Measurements from ENCODE around the gene VRK1. TPM values are rescaled to one million over a fixed set of nuclear protein-coding genes. Genes with fewer than 3 reads are reported as not detected.
A peak's percentile ranks its signal among the peaks of the same experiment; 100 is the strongest.

The VRK1 gene
- total and polyA plus RNA-seq, 9 donors: 11.1 to 18.4 (median 12.3) TPM

GRCh38 chr14:96905825-96906224, 108.6 kb downstream of the VRK1 start:
- H3K27me3 ChIP-seq (ENCODE audit: control insufficient read depth, insufficient read depth, low read length): no peaks in the 10 kb centered on the region
- H3K4me3 ChIP-seq (ENCODE audit: low read length): no peak overlapping the region
- peaks cover 11% of the 10 kb centered on the region for H3K9me3 ChIP-seq (replicated peaks; ENCODE audit: control insufficient read depth, low read depth, low read length)
- peaks cover 3% of the 10 kb centered on the region for H3K4me1 ChIP-seq (ENCODE audit: control insufficient read depth, insufficient read depth, low read length)
- H3K36me3 ChIP-seq (ENCODE audit: control insufficient read depth, insufficient read depth, low read length): no peaks in the 10 kb centered on the region
- no peak overlapping the region for H3K27ac ChIP-seq (ENCODE audit: low read length)
- no peak for DNase-seq
- 53% methylated on average over 2 of the region's 3 CpGs for WGBS (ENCODE audit: insufficient coverage)

- Histone ChIP-seq H3K4me3 (ENCODE audit: low read length) (no peak overlapping the region), H3K27me3 (ENCODE audit: control insufficient read depth, insufficient read depth, low read length) (no peaks in the 10 kb centered on the region), H3K27ac (ENCODE audit: low read length) (no peak overlapping the region), H3K4me1 (ENCODE audit: control insufficient read depth, insufficient read depth, low read length) (peaks cover 5% of the 10 kb centered on the region), H3K9me3 (replicated peaks; ENCODE audit: control insufficient read depth, low read depth, low read length) (peaks cover 11% of the 10 kb centered on the region), H3K36me3 (ENCODE audit: control insufficient read depth, insufficient read depth, low read length) (no peaks in the 10 kb centered on the region)
- 78% methylated on average over 1 of the region's 1 CpG for WGBS (ENCODE audit: insufficient coverage)
- DNase-seq: no peak
Measured at GRCh38 chr14:96906434-96906833, 109.3 kb downstream of the VRK1 start.

- H3K27ac ChIP-seq (ENCODE audit: low read length): no peak overlapping the region
- WGBS (ENCODE audit: insufficient coverage): no CpG with 5 or more reads among the region's 1 CpG
- peaks cover 11% of the 10 kb centered on the region for H3K9me3 ChIP-seq (replicated peaks; ENCODE audit: control insufficient read depth, low read depth, low read length)
- H3K4me1 ChIP-seq (ENCODE audit: control insufficient read depth, insufficient read depth, low read length): peaks cover 10% of the 10 kb centered on the region
- DNase-seq: no peak
- H3K36me3 ChIP-seq (ENCODE audit: control insufficient read depth, insufficient read depth, low read length): no peaks in the 10 kb centered on the region
- no peak overlapping the region for H3K4me3 ChIP-seq (ENCODE audit: low read length)
- no peaks in the 10 kb centered on the region for H3K27me3 ChIP-seq (ENCODE audit: control insufficient read depth, insufficient read depth, low read length)
Measured at GRCh38 chr14:96909841-96910364, 112.7 kb downstream of the VRK1 start.

- no peak overlapping the region for H3K4me3 ChIP-seq (ENCODE audit: low read length)
- peaks cover 10% of the 10 kb centered on the region for H3K4me1 ChIP-seq (ENCODE audit: control insufficient read depth, insufficient read depth, low read length)
- H3K27ac ChIP-seq (ENCODE audit: low read length): no peak overlapping the region
- 81% methylated on average over 4 of the region's 6 CpGs for WGBS (ENCODE audit: insufficient coverage)
- H3K36me3 ChIP-seq (ENCODE audit: control insufficient read depth, insufficient read depth, low read length): no peaks in the 10 kb centered on the region
- no peaks in the 10 kb centered on the region for H3K27me3 ChIP-seq (ENCODE audit: control insufficient read depth, insufficient read depth, low read length)
- H3K9me3 ChIP-seq (replicated peaks; ENCODE audit: control insufficient read depth, low read depth, low read length): peaks cover 11% of the 10 kb centered on the region
- peak; percentile 55 for DNase-seq
Measured at GRCh38 chr14:96911499-96912149, 114.4 kb downstream of the VRK1 start.

GRCh38 chr14:96914571-96915128, 117.5 kb downstream of the VRK1 start:
- peaks cover 19% of the 10 kb centered on the region for H3K4me1 ChIP-seq (ENCODE audit: control insufficient read depth, insufficient read depth, low read length)
- no peaks in the 10 kb centered on the region for H3K27me3 ChIP-seq (ENCODE audit: control insufficient read depth, insufficient read depth, low read length)
- WGBS (ENCODE audit: insufficient coverage): no CpG with 5 or more reads among the region's 5 CpGs
- H3K27ac ChIP-seq (ENCODE audit: low read length): no peak overlapping the region
- H3K4me3 ChIP-seq (ENCODE audit: low read length): no peak overlapping the region
- peaks cover 7% of the 10 kb centered on the region for H3K9me3 ChIP-seq (replicated peaks; ENCODE audit: control insufficient read depth, low read depth, low read length)
- no peaks in the 10 kb centered on the region for H3K36me3 ChIP-seq (ENCODE audit: control insufficient read depth, insufficient read depth, low read length)
- peak; percentile 14 for DNase-seq

GRCh38 chr14:96915478-96915877, 118.3 kb downstream of the VRK1 start:
- DNase-seq: no peak
- no peak overlapping the region for H3K27ac ChIP-seq (ENCODE audit: low read length)
- H3K36me3 ChIP-seq (ENCODE audit: control insufficient read depth, insufficient read depth, low read length): no peaks in the 10 kb centered on the region
- peaks cover 19% of the 10 kb centered on the region for H3K4me1 ChIP-seq (ENCODE audit: control insufficient read depth, insufficient read depth, low read length)
- no peaks in the 10 kb centered on the region for H3K9me3 ChIP-seq (replicated peaks; ENCODE audit: control insufficient read depth, low read depth, low read length)
- no peaks in the 10 kb centered on the region for H3K27me3 ChIP-seq (ENCODE audit: control insufficient read depth, insufficient read depth, low read length)
- no CpG with 5 or more reads among the region's 4 CpGs for WGBS (ENCODE audit: insufficient coverage)
- no peak overlapping the region for H3K4me3 ChIP-seq (ENCODE audit: low read length)

- no peaks in the 10 kb centered on the region for H3K36me3 ChIP-seq (ENCODE audit: control insufficient read depth, insufficient read depth, low read length)
- H3K4me1 ChIP-seq (ENCODE audit: control insufficient read depth, insufficient read depth, low read length): peaks cover 14% of the 10 kb centered on the region
- WGBS (ENCODE audit: insufficient coverage): no CpG with 5 or more reads among the region's 1 CpG
- H3K4me3 ChIP-seq (ENCODE audit: low read length): no peak overlapping the region
- H3K27me3 ChIP-seq (ENCODE audit: control insufficient read depth, insufficient read depth, low read length): no peaks in the 10 kb centered on the region
- no peak overlapping the region for H3K27ac ChIP-seq (ENCODE audit: low read length)
- H3K9me3 ChIP-seq (replicated peaks; ENCODE audit: control insufficient read depth, low read depth, low read length): no peaks in the 10 kb centered on the region
- DNase-seq: no peak
Measured at GRCh38 chr14:96916751-96917150, 119.6 kb downstream of the VRK1 start.

GRCh38 chr14:96917442-96917963, 120.3 kb downstream of the VRK1 start:
- peaks cover 12% of the 10 kb centered on the region for H3K4me1 ChIP-seq (ENCODE audit: control insufficient read depth, insufficient read depth, low read length)
- no peak overlapping the region for H3K4me3 ChIP-seq (ENCODE audit: low read length)
- DNase-seq: peak; percentile 52
- no peaks in the 10 kb centered on the region for H3K27me3 ChIP-seq (ENCODE audit: control insufficient read depth, insufficient read depth, low read length)
- WGBS (ENCODE audit: insufficient coverage): 27% methylated on average over 3 of the region's 7 CpGs
- H3K27ac ChIP-seq (ENCODE audit: low read length): peak overlapping the region; percentile 7
- no peaks in the 10 kb centered on the region for H3K9me3 ChIP-seq (replicated peaks; ENCODE audit: control insufficient read depth, low read depth, low read length)
- no peaks in the 10 kb centered on the region for H3K36me3 ChIP-seq (ENCODE audit: control insufficient read depth, insufficient read depth, low read length)

- no peak overlapping the region for H3K27ac ChIP-seq (ENCODE audit: low read length)
- no peaks in the 10 kb centered on the region for H3K36me3 ChIP-seq (ENCODE audit: control insufficient read depth, insufficient read depth, low read length)
- H3K4me3 ChIP-seq (ENCODE audit: low read length): no peak overlapping the region
- WGBS (ENCODE audit: insufficient coverage): 75% methylated on average over 2 of the region's 3 CpGs
- no peaks in the 10 kb centered on the region for H3K27me3 ChIP-seq (ENCODE audit: control insufficient read depth, insufficient read depth, low read length)
- H3K9me3 ChIP-seq (replicated peaks; ENCODE audit: control insufficient read depth, low read depth, low read length): peaks cover 2% of the 10 kb centered on the region
- peaks cover 9% of the 10 kb centered on the region for H3K4me1 ChIP-seq (ENCODE audit: control insufficient read depth, insufficient read depth, low read length)
- no peak for DNase-seq
Measured at GRCh38 chr14:96920023-96920422, 122.8 kb downstream of the VRK1 start.

GRCh38 chr14:96920820-96921219, 123.6 kb downstream of the VRK1 start:
- Histone ChIP-seq H3K4me1 (ENCODE audit: control insufficient read depth, insufficient read depth, low read length) (peaks cover 9% of the 10 kb centered on the region), H3K27me3 (ENCODE audit: control insufficient read depth, insufficient read depth, low read length) (no peaks in the 10 kb centered on the region), H3K27ac (ENCODE audit: low read length) (no peak overlapping the region), H3K4me3 (ENCODE audit: low read length) (no peak overlapping the region), H3K36me3 (ENCODE audit: control insufficient read depth, insufficient read depth, low read length) (no peaks in the 10 kb centered on the region), H3K9me3 (replicated peaks; ENCODE audit: control insufficient read depth, low read depth, low read length) (peaks cover 2% of the 10 kb centered on the region)
- no peak for DNase-seq
- WGBS (ENCODE audit: insufficient coverage): 81% methylated on average over 3 of the region's 3 CpGs

All from muscle of leg (tissue), 11 donors.